HG02623 (cell line): ENCODE data around the gene STOX1.
"Not testable (repeated sequence)": the region's sequence is repeated elsewhere in the genome, so short reads cannot be mapped to it uniquely, and the experiment has no call there.

Source experiments
- ATAC-seq: cut with Tn5 transposase; IDR thresholded peaks from one replicate; pipeline ENCODE4 v1.9.1; 2021; ENCODE audit warnings: moderate library complexity; ENCODE audit not compliant: unreplicated experiment

Gene STOX1, protein sequence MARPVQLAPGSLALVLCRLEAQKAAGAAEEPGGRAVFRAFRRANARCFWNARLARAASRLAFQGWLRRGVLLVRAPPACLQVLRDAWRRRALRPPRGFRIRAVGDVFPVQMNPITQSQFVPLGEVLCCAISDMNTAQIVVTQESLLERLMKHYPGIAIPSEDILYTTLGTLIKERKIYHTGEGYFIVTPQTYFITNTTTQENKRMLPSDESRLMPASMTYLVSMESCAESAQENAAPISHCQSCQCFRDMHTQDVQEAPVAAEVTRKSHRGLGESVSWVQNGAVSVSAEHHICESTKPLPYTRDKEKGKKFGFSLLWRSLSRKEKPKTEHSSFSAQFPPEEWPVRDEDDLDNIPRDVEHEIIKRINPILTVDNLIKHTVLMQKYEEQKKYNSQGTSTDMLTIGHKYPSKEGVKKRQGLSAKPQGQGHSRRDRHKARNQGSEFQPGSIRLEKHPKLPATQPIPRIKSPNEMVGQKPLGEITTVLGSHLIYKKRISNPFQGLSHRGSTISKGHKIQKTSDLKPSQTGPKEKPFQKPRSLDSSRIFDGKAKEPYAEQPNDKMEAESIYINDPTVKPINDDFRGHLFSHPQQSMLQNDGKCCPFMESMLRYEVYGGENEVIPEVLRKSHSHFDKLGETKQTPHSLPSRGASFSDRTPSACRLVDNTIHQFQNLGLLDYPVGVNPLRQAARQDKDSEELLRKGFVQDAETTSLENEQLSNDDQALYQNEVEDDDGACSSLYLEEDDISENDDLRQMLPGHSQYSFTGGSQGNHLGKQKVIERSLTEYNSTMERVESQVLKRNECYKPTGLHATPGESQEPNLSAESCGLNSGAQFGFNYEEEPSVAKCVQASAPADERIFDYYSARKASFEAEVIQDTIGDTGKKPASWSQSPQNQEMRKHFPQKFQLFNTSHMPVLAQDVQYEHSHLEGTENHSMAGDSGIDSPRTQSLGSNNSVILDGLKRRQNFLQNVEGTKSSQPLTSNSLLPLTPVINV

DNA sequence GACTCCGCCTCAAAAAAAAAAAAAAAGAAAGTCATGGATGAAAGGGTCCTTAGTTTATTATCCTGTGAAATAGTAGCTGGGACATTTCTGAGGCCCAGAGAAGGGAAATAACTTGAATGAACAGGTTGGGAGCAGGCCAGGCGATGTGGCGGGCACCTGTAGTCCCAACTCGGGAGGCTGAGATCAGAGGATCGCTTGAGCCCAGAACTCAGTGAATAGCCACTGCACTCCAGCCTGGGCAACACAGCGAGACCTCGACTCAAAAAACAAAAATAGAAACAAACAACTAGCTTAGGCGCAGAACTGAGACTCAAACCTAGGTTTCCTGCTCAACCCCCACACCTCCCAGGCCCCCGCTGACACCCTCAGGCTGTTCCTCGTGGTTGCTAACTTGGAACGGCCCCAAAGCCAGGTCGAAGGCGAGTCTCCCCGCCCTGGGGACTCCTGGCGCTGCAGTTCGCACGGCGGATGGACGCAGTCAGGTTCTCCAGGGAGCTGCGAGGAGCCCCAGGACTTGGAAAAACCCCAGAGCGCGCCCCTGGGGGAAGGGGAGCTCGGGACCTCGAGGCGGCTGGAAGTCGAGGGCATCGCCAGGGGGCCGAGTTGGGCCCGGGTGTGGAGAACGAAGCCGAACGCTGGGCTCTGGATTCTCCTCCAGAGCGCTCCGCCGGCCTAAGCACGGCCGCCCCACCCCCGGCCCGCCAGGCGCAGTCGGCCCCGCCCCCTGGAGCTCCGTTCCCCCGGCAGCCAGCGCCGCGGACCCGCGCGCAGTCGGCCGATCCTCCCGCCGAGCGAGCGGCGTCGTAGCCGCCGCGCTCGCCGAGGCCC, at the start of gene STOX1:
Gene STOX1 (plus strand): TSS at position 768 of the 828 bp plus-strand sequence. CDS start 93 bp downstream, outside the sequence.
- peak; percentile 73 for ATAC-seq

DNA sequence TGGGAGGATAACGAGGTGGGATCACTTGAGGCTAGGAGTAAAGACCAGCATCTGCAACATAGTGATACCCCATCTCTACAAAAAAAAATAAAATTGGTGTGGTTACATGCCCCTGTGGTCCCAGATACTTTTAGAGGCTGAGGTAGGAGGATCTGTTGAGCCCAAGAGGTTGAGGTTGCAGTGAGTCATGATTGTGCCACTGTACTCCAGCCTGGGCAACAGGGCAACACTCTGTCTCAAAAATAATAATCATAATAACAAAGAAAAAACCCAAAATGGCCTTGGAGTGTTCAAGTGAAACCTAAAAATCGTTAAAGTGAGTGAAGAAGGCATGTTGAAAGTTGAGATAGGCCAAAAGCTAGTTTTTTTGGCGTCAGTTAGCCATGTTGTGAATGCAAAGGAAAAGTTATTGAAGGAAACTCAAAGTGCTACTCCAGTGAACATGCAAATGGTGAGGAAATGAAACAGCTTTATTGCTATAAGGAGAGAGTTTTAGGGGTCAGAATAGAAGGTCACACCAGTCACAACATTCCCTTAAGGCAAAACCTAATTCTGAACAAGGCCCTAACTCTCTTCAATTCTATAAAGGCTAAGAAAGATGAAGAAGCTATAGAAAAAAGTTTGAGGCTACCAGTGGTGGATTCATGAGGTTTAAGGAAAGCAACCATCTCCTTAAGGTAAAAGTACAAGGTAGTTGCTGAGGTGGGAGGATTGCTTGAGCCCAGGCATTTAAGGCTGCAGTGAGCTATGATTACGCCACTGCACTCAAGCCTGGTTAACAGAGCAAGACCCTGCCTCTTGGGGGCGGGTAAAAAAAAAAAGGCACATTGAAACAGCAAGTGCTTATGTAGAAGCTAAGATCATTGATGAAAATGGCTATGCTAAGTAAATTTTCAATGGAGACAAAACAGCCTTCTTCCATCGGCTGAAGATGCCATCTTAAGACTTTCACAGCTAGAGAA, 45.4 kb upstream of the STOX1 start:
- no peak for ATAC-seq

DNA sequence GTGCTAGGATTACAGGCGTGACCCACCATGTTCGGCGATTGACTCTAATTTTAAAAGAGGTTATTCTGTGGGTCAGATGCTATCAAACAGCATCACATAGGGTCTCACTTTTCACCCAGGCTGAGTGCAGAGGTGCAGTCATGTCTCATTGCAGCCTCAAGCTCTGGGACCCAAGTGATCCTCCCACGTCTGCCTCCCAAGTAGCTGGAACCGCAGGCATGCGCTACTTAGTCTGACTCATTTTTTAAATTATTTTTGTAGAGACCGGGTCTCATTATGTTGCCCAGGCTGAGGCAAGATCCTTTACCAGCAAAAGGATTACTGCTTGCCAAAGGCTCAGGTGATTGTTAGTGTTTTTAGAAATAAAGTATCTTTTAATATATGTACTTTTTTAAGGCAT, 42.9 kb upstream of the STOX1 start:
- ATAC-seq = no peak

DNA sequence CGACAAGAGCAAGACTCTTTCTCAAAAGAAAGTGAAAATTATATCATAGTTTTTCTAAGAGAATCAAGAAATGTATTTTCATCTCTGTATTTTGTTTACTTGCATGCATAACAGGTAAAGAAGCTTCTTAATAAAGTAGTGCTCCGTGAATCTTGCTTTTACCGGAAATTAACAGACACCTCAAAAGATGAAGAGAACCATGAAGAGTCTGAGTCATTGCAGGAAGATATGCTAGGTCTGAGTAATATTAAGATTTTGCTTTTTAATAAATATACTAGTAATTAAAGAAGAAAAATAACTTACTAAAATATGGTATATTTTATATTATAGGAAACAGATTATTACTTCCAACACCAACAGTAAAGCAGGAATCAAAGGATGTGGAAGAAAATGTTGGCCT, 39.5 kb upstream of the STOX1 start:
- ATAC-seq = no peak

DNA sequence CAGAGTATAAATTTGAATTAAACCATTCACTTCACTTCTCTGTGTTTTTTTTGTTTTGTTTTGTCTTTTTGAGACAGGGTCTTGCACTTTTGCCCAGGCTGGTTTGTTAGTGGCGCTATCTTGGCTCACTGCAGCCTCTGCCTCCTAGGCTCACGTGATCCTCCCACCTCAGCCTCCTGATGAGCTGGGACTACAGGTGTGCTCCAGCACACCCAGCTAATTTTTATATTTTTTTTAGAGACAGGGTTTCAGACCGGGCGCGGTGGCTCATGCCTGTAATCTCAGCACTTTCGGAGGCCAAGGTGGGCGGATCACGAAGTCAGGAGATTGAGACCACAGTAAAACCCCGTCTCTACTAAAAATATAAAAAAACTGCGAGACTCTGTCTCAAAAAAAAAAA, 36.9 kb upstream of the STOX1 start:
- no peak for ATAC-seq

DNA sequence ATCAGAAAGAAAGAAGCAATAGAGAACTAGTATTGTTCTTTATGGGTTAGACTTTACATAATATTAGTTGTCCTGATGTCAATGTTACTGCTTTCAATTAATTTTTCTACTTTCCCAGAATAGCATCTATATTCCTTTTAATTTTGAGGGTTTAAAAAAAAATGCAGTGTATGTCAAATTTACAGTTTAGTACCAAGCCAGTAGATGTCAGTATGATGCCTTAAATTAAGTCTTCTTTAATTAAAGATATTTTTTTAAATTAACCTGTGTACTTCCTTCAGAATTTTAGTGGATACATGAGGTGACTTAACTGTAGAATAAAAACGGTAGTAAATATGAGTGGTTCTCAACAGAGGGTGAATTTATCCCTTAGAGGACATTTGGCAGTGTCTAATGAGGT, 35.2 kb upstream of the STOX1 start:
- ATAC-seq = no peak

DNA sequence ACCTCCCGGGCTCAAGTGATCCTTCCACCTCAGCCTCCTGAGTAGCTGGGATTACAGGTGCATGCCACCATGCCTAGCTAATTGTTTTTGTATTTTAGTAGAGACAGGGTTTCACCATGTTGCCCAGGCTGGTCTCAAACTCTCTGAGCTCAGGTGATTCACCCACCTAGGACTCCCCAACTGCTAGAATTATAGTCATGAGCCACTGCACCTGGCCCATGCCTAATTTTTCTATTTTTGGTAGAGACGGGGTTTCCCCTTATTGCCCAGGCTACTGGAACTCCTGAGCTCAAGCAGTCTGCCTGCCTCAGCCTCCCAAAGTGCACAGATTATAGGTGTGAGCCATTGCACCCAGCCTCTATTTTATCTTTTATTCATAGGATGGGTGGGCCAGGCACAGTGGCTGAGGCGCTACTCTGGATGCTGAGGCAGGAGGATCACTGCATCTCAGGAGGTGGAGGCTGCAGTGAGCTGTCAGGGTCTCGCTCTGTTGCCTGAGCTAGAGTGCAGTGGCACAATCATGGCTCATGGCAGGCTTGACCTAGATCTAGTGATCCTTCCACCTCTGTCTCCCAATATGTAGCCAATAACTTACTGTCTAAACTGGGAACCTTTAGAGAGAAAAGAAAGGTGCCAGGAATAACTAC, 31.3 kb upstream of the STOX1 start:
- ATAC-seq = no peak

DNA sequence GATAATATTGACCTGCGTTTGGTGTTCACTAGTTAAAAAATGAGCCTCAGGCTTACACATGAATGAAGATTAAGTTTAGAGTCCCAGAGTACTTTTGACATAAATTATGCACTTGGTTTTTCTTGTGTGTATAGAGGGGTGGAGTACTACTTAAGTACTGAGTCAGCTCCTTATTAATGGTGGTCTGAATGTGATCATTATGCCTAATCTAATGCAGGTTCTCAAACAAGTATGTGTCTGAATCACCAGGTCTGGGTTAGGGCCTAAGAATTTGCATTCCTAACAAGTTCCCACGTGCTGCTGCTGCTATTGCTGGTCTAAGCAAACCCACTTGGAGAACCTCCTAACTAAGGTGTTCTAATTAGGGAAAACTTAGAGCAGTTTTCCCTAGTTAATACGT, 30.7 kb upstream of the STOX1 start:
- ATAC-seq = no peak

DNA sequence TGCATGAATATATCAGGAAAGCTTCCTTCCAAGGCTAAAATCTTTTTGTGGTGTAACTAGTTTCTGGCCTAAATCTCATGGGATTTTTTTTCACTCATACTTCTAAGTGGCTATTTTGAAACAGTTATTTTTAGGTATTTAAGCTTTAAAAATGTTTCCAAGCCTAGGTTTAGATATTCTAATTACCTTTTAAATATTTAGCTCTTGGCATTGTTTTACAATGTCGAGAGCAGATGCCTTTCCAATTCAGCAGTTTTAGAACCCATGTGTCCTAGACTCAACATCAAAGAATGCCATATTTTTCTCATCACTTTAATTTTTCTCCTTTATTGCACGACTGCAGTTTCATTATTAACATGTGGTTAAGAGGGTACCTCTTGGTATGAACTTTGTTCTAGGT, 27.1 kb upstream of the STOX1 start:
- ATAC-seq = no peak

DNA sequence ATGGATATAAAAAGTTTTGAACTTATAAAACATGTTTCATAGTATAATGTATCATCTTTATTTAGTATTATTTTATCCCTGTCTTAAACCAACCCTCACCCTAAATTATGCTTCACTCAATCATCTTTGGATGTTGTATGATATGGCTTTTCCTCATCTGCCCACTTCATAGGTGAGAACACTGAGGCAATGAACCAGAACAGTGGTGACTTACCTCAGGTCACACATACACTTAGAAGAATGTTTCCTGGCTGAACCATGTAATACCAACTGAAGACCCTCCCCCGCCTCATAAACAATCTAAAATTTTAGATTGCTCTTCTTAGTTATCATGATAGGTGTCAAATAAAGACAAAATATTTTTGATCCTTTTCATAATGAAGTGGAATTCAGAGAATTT, 22.6 kb upstream of the STOX1 start:
- no peak for ATAC-seq

DNA sequence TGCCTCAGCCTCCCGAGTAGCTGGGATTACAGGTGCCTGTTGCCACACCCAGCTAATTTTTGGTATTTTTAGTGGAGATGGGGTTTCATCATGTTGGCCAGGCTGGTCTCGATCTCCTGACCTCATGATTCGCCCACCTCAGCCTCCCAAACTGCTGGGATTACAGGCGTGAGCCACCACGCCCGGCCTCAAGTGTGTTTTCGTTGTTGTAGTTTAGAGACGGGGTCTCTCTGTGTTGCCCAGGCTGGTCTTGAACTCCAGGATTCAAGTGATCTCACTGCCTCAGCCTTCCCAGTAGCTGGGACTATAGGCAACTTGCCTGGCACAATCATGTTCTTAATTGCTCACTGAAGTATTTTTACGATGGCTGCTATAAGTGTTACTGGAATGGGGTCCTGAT, 16.5 kb upstream of the STOX1 start:
- ATAC-seq = not testable (repeated sequence)

DNA sequence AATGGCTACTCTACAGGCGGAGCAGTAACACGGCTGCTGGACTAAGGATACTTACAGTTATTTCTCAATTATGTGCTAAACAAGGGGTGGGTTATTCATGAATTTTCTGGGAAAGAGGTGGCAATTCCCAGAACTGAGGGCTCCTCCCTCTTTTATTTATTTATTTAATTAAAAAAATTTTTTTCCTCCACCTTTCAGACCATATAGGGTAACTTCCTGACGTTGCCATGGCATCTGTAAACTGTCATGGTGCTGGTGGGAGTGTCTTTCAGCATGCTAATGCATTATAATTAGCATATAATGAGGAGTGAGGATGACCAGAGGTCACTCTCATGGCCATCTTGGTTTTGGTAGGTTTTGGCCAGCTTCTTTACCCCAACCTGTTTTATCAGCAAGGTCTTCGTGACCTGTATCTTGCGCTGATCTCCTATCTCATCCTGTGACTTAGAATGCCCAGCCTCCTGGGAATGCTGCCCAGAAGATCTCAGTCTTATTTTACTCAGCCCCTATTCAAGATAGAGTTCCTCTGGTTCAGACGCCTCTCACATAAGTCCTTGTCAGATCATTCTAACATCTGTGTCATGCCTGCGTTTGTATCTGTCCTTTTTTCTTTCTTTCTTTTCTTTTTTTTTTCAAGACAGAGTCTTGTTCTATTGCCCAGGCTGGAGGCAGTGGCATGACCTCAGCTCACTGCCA, 15.9 kb upstream of the STOX1 start:
- ATAC-seq = no peak

DNA sequence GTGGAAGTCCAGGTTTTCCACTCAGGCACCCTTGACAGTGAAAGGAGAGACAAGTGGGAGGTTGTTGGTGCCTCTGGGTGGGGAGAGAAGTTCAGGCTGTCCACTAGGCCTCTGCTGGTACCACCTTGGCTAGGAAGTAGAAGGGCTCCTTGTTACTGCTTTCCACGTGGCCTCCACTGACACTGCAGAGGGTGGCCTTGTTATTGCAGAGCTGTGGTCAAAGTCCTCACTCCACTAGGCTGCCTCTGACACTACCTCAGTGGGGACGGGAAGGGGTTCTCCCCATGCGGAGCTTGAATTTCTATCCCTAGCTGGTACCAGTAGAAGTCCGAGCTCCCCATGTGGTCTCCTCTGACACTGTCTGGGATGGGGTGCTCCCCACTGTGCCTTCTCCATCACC, 14.9 kb upstream of the STOX1 start:
- no peak for ATAC-seq

DNA sequence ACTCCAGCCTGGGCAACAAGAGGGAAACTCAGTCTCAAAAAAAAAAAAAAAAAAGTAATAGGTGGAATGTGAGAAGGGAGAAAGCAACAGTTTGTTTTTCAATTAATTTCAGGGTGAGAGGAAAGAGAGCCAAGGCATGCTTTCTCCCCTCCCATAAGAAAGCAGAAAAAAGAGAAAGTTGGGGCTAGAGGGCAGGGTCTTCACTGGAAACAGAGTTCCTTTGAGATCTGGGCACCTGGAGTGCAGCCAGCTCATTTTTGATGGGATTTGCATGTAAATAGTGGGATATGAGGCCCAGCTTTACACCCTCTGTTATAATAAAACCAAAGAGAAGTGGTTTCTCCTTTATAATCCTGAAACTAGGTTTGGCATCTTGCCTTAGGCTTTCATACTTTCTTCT, 13.8 kb upstream of the STOX1 start:
- no peak for ATAC-seq

DNA sequence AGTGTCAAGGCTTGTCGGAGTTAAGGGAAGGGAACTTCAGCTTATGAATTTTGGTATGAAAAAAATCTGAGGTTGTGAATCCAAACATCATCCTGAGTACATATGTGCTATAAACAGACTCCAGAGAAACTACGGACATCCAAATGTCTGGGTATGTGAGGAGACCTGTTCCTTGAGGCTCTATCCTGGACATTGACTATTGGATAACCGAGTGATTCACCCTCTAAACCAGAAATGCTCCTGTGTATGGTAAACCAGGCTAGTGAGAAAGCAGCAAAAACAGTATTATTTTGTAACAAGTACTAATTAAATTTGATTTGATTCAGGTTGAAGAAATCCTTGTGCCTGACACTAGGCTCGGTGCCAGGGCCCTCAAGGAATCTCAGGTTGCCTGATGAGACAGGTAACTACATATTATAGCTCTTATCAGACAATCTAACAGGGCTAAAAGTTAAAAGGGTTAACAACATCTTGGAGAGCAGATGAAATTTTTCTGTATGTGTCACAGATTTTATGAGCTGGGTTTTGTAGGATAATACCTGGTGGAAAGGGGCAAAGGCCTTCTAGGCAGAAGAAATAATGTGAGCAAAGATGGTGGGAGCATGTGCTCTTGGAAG, 10.4 kb upstream of the STOX1 start:
- no peak for ATAC-seq

DNA sequence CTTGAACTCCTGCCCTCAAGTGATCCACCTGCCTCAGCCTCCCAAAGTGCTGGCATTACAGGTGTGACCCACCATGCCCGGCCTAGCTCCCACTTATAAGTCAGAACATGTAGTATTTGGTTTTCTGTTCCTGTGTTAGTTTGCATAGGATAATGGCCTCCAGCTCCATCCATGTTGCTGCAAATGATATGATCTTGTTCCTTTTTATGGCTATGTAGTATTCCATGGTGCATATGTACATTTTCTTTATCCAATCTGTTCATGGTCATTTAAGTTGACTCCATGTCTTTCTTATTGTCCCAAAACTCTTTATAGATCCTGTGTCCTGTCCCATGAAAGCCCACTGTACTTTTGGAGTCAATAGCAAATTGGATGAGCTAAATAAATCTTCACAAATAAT, 7.0 kb upstream of the STOX1 start:
- not testable (repeated sequence) for ATAC-seq

DNA sequence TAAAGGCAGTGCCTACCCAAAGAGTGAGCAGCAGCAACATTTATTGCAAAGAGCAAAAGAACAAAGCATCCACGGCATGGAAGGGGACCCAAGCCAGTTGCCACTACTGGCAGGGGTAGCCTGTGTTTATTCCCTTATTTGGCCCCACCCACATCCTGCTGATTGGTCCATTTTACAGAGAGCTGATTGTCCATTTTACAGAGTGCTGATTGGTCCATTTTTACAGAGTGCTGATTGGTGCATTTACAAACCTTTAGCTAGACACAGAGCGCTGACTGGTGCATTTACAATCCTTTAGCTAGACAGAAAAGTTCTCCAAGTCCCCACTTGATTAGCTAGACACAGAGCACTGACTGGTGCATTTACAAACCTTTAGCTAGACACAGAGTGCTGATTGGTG, 4.7 kb upstream of the STOX1 start:
- not testable (repeated sequence) for ATAC-seq

DNA sequence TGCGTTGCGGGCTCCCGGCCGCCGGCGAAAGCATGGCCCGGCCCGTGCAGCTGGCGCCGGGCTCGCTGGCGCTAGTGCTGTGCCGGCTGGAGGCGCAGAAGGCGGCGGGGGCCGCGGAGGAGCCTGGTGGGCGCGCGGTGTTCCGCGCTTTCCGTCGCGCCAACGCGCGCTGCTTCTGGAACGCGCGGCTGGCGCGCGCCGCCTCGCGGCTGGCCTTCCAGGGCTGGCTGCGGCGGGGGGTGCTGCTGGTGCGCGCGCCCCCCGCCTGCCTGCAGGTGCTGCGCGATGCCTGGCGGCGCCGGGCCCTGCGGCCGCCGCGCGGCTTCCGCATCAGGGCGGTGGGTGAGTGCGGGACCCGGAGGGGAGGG, 245 bp downstream of the STOX1 start:
- peak; percentile 26 for ATAC-seq
